OCI-LY7 (cell line): Measurements from ENCODE around the gene GPRC5C. TPM values are rescaled to one million over a fixed set of nuclear protein-coding genes. Genes with fewer than 3 reads are reported as not detected.

Experiments
- BruUV-seq: library from RNA; stranded (reverse); fragments of 400-500 nt; replicated peaks from 2 replicates; lab custom pipeline; 2021; lab: Mats Ljungman, UMichigan
- CTCF ChIA-PET: fragments of 300-600 bp; sonication (Branson Sonifier 250); formaldehyde crosslinking; loops from one replicate; lab custom pipeline; 2022; ENCODE audit warnings: antibody characterized with exemption; ENCODE audit not compliant: unreplicated experiment; lab: Charles Lee
- POLR2A ChIA-PET: fragments of 300-600 bp; sonication (Branson Sonifier 250); formaldehyde crosslinking; loops from one replicate; lab custom pipeline; 2022; ENCODE audit warnings: antibody characterized with exemption; lab: Charles Lee
- DNase-seq: peaks from one replicate; pipeline ENCODE4 v3.0.0-alpha.2; 2015; ENCODE audit warnings: low spot score
- H2AFZ ChIP-seq: fragments of 200-600 bp; sonication (generic), shearing (Covaris generic); 2 replicates; pipeline ENCODE4 v1.6.1; 2014; ENCODE audit warnings: mild to moderate bottlenecking, antibody characterized with exemption, low read length, moderate library complexity
- H3K27ac ChIP-seq: fragments of 200-600 bp; sonication (generic); 2 replicates; pipeline ENCODE4 v1.5.1; 2014; ENCODE audit warnings: mixed run types, low read depth, mild to moderate bottlenecking, moderate library complexity, low read length, inconsistent platforms; ENCODE audit not compliant: poor library complexity, severe bottlenecking
- H3K36me3 ChIP-seq: fragments of 200-600 bp; sonication (generic); 2 replicates; pipeline ENCODE4 v1.6.1; 2014; ENCODE audit warnings: mild to moderate bottlenecking, antibody characterized with exemption, low read length, moderate library complexity, mixed read lengths; ENCODE audit not compliant: insufficient read depth
- H3K4me1 ChIP-seq: fragments of 200-600 bp; sonication (generic); 2 replicates; pipeline ENCODE4 v1.5.1; 2014; ENCODE audit warnings: mild to moderate bottlenecking, low read length; ENCODE audit not compliant: insufficient read depth, poor library complexity, severe bottlenecking
- H3K4me2 ChIP-seq: fragments of 200-600 bp; sonication (generic); 2 replicates; pipeline ENCODE4 v1.6.1; 2014; ENCODE audit warnings: mild to moderate bottlenecking, low read length
- H3K4me3 ChIP-seq: fragments of 200-600 bp; sonication (generic); 2 replicates; pipeline ENCODE4 v1.5.1; 2014; ENCODE audit warnings: mild to moderate bottlenecking, low read depth, low read length; ENCODE audit not compliant: poor library complexity, severe bottlenecking
- H3K79me2 ChIP-seq: fragments of 200-600 bp; sonication (generic); 2 replicates; pipeline ENCODE4 v1.6.1; 2016; ENCODE audit warnings: low read depth, mild to moderate bottlenecking, low read length, moderate library complexity, mixed read lengths; ENCODE audit not compliant: insufficient read depth
- H3K9me2 ChIP-seq: fragments of 200-600 bp; sonication (generic); 2 replicates; pipeline ENCODE4 v1.6.1; 2016; ENCODE audit warnings: mild to moderate bottlenecking, low read length, mixed read lengths; ENCODE audit not compliant: insufficient read depth
- H3K9me3 ChIP-seq: fragments of 200-600 bp; sonication (generic); 2 replicates; pipeline ENCODE4 v1.6.1; 2014; ENCODE audit warnings: mild to moderate bottlenecking, mixed run types, low read length, mixed read lengths
- H4K20me1 ChIP-seq: fragments of 200-600 bp; sonication (generic); 2 replicates; pipeline ENCODE4 v1.6.1; 2014; ENCODE audit warnings: mild to moderate bottlenecking, antibody characterized with exemption, low read length, moderate library complexity, mixed read lengths; ENCODE audit not compliant: insufficient read depth
- EZH2phosphoT487 ChIP-seq: fragments of 200-600 bp; sonication (generic); IDR thresholded peaks from 2 replicates; pipeline ENCODE4 v1.6.1; 2018; ENCODE audit warnings: low read depth, borderline replicate concordance, mild to moderate bottlenecking, mixed run types, antibody characterized with exemption, low read length, moderate library complexity, mixed read lengths
- intact Hi-C: fragments of 100-400 bp; cut with micrococcal nuclease; formaldehyde crosslinking; loops from one replicate; pipeline ENCODE4 v1.10.0; 2022; ENCODE audit not compliant: unreplicated experiment
- total RNA-seq, 2 experiments: library from RNA; depleted of rRNA in 1 of 2; stranded (reverse); fragments of >200 nt in 1 of 2; shearing (Covaris generic) in 1 of 2; gene quantifications; 2 replicates each; pipeline ENCODE4 v1.2.3, GENCODE V29; 2014 to 2022
- TF ChIP-seq, protein P1 (sequence below): fragments of 200-600 bp; sonication (generic); conservative IDR thresholded peaks from 2 replicates; pipeline ENCODE4 v1.5.1; 2014; ENCODE audit warnings: mild to moderate bottlenecking, antibody characterized with exemption, low read length, moderate library complexity, mixed read lengths

The GPRC5C gene
- total RNA-seq, 2 experiments from 2014 or later: 1.1 to 19.5 TPM

DNA sequence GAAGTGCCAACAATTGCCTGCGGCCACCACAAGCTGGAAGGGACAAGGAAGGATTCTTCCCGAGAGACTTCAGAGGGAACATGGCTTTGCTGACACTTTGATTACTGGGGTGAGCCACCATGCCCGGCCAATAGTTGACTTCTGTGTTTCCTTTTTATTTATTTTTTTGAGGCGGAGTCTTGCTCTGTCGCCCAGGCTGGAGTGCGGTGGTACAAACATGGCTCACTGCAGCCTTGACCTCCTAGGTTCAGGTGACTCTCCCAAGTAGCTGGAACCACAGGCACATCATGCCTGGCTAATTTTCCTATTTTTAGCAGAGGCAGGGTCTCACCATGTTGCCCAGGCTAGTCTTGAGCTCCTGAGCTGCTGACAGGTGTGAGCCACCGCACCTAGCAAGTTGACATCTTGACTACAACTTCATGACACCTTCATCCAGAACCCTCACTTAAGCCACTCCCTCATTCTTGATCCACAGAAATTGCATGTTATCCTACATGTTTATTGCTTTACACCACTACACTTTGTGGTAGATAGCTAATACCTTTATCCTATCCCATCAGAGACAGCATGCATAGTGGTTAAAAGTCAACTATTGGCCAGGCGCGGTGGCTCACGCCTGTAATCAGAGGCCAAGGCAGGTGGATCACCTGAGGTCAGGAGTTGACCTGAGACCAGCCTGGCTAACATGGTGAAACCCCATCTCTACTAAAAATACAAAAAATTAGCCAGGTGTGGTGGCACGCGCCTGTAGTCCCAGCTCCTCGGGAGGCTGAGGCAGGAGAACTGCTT, 16.1 kb upstream of the GPRC5C start:
- Histone ChIP-seq H3K9me3 (no peaks in the 10 kb centered on the region), H3K4me2 (peak overlapping the region; percentile 25; the same call in 1 of the 2 replicates), H2AFZ (no peak overlapping the region), H3K79me2 (no peaks in the 10 kb centered on the region), H3K27ac (no peak overlapping the region), H3K36me3 (no peaks in the 10 kb centered on the region), H3K9me2 (no peaks in the 10 kb centered on the region), H3K4me3 (no peak overlapping the region), H3K4me1 (peaks cover 37% of the 10 kb centered on the region), H4K20me1 (no peaks in the 10 kb centered on the region)
- no TSS peak for BruUV-seq
- intact Hi-C loops: no loop called here
- DNase-seq: no peak
- ChIA-PET CTCF (no interaction called here), POLR2A (interaction anchor here (0.9 kb wide), 1 partner anchor 23 kb away, joined by 3 read pairs; no protein-coding TSS in a partner anchor)
- no peak for TF ChIP-seq EZH2phosphoT487
- TF ChIP-seq, protein P1, sequence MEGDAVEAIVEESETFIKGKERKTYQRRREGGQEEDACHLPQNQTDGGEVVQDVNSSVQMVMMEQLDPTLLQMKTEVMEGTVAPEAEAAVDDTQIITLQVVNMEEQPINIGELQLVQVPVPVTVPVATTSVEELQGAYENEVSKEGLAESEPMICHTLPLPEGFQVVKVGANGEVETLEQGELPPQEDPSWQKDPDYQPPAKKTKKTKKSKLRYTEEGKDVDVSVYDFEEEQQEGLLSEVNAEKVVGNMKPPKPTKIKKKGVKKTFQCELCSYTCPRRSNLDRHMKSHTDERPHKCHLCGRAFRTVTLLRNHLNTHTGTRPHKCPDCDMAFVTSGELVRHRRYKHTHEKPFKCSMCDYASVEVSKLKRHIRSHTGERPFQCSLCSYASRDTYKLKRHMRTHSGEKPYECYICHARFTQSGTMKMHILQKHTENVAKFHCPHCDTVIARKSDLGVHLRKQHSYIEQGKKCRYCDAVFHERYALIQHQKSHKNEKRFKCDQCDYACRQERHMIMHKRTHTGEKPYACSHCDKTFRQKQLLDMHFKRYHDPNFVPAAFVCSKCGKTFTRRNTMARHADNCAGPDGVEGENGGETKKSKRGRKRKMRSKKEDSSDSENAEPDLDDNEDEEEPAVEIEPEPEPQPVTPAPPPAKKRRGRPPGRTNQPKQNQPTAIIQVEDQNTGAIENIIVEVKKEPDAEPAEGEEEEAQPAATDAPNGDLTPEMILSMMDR: no peak

DNA sequence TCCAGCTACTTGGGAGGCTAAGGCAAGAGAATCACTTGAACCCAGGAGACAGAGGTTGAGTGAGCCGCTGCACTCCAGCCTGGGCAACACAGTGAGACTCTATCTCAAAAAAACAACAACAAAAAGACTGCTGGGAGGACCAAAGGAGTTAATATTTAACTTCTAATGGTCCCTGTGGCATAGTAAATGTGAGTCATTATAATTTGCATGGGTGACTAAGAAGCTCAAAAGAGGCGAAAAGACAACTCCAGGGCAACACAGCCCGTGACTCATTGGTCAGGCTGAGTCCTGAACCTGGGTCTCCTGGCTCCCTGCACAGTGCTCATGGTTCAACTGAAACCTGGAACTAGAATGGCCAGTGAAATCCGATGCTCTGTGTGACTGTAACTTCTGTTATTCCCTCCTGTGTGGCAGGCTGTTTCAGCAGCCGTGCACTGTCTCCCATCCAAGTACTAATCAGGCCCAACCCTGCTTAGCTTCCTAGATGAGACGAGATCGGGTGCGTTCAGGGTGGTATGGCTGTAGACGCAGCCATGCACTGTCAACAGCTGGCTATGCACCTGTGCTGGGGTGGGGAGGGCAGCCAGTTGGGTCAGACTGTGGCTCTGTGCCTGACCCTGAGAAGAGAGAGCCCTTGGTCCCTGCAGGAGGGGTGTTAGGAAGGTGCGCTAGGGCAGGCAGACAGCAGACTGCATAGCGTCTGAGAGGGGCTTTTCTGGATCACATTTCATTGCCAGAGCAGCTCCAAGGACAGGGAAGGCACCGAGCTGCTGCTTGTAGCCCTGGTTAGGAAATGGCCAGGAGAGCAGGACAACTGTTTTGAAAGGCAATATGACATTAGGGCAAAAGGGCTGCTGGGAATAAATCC, 14.5 kb upstream of the GPRC5C start:
- H2AFZ ChIP-seq: peak overlapping the region; percentile 12; the same call in 1 of the 2 replicates
- no peak overlapping the region for H3K4me3 ChIP-seq
- ChIA-PET POLR2A (interaction anchor here (0.6 to 1.3 kb wide), 4 partner anchors 19 to 219 kb away, joined by 3 to 6 read pairs (median 5); no protein-coding TSS in a partner anchor), CTCF (no interaction called here)
- H3K79me2 ChIP-seq: no peaks in the 10 kb centered on the region
- peak; percentile 67 for DNase-seq
- intact Hi-C loops: no loop called here
- no TSS peak for BruUV-seq
- no peaks in the 10 kb centered on the region for H3K9me2 ChIP-seq
- H3K4me2 ChIP-seq: 0 out of 2 replicates have a peak overlapping the region, but pooled peaks have one; percentile 3
- no peaks in the 10 kb centered on the region for H4K20me1 ChIP-seq
- peaks cover 37% of the 10 kb centered on the region for H3K4me1 ChIP-seq
- H3K27ac ChIP-seq: no peak overlapping the region
- TF ChIP-seq, protein P1: no peak
- TF ChIP-seq EZH2phosphoT487: no peak
- H3K9me3 ChIP-seq: no peaks in the 10 kb centered on the region
- no peaks in the 10 kb centered on the region for H3K36me3 ChIP-seq
